ENCODE measurements around the gene CCDC9B. TPM values are rescaled to one million over a fixed set of nuclear protein-coding genes. Genes with fewer than 3 reads are reported as not detected.

CCDC9B gene
- total and polyA plus RNA-seq, 2 of the 4 experiments (the other 2 are of a cell fraction) = 19.7 to 30.9 TPM

DNA sequence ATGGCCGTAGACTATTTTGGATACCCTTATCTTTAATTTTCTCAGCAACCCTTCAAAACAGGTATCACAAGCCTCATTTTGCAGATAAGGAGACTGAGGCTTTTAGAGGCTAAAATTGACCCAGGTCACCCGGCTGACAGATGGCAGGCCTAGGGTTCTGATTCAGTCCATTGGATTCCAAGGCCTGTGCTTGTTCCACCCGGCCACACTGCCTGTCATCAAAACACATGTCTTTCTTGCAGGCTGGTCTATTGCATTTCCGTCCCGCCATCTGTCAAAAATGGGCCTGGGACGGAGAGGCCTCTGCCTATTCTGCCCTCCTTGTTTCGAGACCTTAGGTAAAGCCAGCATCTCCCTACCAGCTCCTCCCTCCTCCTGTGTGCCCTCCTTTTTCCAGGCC lies 9.1 kb downstream of the CCDC9B start:
- ChIA-PET CTCF (interaction anchor here (1.1 kb wide), 1 partner anchor 13 kb away, joined by 3 read pairs; no protein-coding TSS in a partner anchor), POLR2A (ENCODE audit: unreplicated experiment) (interaction anchor here (0.6 to 1.0 kb wide), 3 partner anchors 9 to 32 kb away, joined by 3 to 8 read pairs (median 4); partner anchors contain the start of genes CCDC9B and DISP2)
- Histone ChIP-seq H3K36me3 (ENCODE audit: control insufficient read depth, insufficient read depth, low read length) (peaks cover 7% of the 10 kb centered on the region), H3K23ac (ENCODE audit: low read depth, low read length) (0 out of 2 replicates have a peak overlapping the region, but pooled peaks have one; percentile 18), H4K5ac (ENCODE audit: low read depth, low read length) (no peak overlapping the region), H3K18ac (ENCODE audit: low read depth, low read length) (no peak overlapping the region), H2BK120ac (ENCODE audit: low read depth, low read length) (no peak overlapping the region), H4K20me1 (ENCODE audit: insufficient read depth, low read length) (peaks cover 3% of the 10 kb centered on the region; the same call in 1 of the 2 replicates), H3K4me2 (ENCODE audit: low read depth, low read length) (no peak overlapping the region), H3K4ac (ENCODE audit: low read depth, low read length) (no peak overlapping the region), H3K14ac (replicated peaks; ENCODE audit: low read depth, low read length) (no peak overlapping the region), H2BK15ac (ENCODE audit: low read depth, low read length) (no peak overlapping the region), H2BK20ac (ENCODE audit: low read depth, low read length) (no peak overlapping the region), H2AFZ (replicated peaks; ENCODE audit: low read length, poor library complexity) (no peak overlapping the region), H3K27me3 (ENCODE audit: control insufficient read depth, insufficient read depth, low read length) (no peaks in the 10 kb centered on the region), H4K8ac (ENCODE audit: low read depth in 2 of 2, low read length in 2 of 2) (no peak overlapping the region), H3K4me1 (ENCODE audit: control insufficient read depth, insufficient read depth, low read length) (peaks cover 45% of the 10 kb centered on the region), H3K9me3 (ENCODE audit: control insufficient read depth, insufficient read depth, low read length) (no peaks in the 10 kb centered on the region), H4K91ac (ENCODE audit: insufficient read depth, low read depth, low read length) (no peak overlapping the region), H3K9ac (ENCODE audit: low read depth, low read length) (no peak overlapping the region), H3K4me3 (ENCODE audit: insufficient read depth, low read depth, low read length) (no peak overlapping the region), H3K79me1 (ENCODE audit: low read depth in 1 of 2, low read length in 2 of 2) (peaks cover 19 to 76% of the 10 kb centered on the region in 2 experiments), H3K9me1 (ENCODE audit: insufficient read depth, low read length) (peaks cover 39% of the 10 kb centered on the region), H2BK5ac (ENCODE audit: low read depth, low read length, poor library complexity, severe bottlenecking) (peak overlapping the region; percentile 14), H2AK9ac (replicated peaks; ENCODE audit: low read depth, low read length, poor library complexity) (no peak overlapping the region), H2AK5ac (ENCODE audit: low read depth, low read length) (peak overlapping the region; percentile 8; the same call in 1 of the 2 replicates), H3K27ac (ENCODE audit: insufficient read depth, low read length) (no peak overlapping the region), H3K56ac (ENCODE audit: extremely low read depth, insufficient read depth, low read length) (no peak overlapping the region)
- ATAC-seq (ENCODE audit: low read depth) (no peak), DNase-seq (no peak)
- dilution Hi-C loops (cut with HindIII; ENCODE audit: low sequenced_read_pairs, unreplicated experiment) (no loop called here), in situ Hi-C loops (cut with MboI; ENCODE audit: low sequenced_read_pairs) (no loop called here), intact Hi-C loops (cut with micrococcal nuclease) (no loop called here)
- 86% methylated on average over 1 of the region's 7 CpGs; no CpG with 5 or more reads in 1 of the 2 experiments for WGBS, 2 experiments (ENCODE audit: extremely low coverage in 2 of 2, insufficient read length in 1 of 2)
- BruUV-seq (replicated peaks) = no TSS peak
- TF ChIP-seq ELK1 (IDR thresholded peaks at IDR 0.05; ENCODE audit: borderline replicate concordance, low read depth, low read length) (no peak), BHLHE40 (IDR thresholded peaks at IDR 0.05; ENCODE audit: low read depth, low read length) (no peak), MAZ (IDR thresholded peaks at IDR 0.05; ENCODE audit: borderline replicate concordance, low read depth, low read length) (no peak), RCOR1 (IDR thresholded peaks at IDR 0.05; ENCODE audit: insufficient replicate concordance, low read length) (no peak), POLR2A (IDR thresholded peaks at IDR 0.05; ENCODE audit: low read depth, low read length) (no peak), MAFK (IDR thresholded peaks at IDR 0.05; ENCODE audit: low read depth, low read length) (no peak), FOS (IDR thresholded peaks at IDR 0.05; ENCODE audit: low read depth, low read length) (no peak), SMC3 (IDR thresholded peaks at IDR 0.05; ENCODE audit: low read depth, low read length) (no peak), RAD21 (IDR thresholded peaks at IDR 0.05; ENCODE audit: low read length) (no peak), MXI1 (IDR thresholded peaks at IDR 0.05; ENCODE audit: borderline replicate concordance, low read depth, low read length) (no peak), CEBPB (IDR thresholded peaks at IDR 0.05; ENCODE audit: low read depth, low read length) (no peak), RFX5 (IDR thresholded peaks at IDR 0.05; ENCODE audit: low read depth, low read length) (no peak), CHD1 (IDR thresholded peaks at IDR 0.05; ENCODE audit: low read depth, low read length) (no peak), CTCF (conservative IDR thresholded peaks at IDR 0.05; ENCODE audit: low read depth, low read length) (no peak), NFE2L2 (IDR thresholded peaks at IDR 0.05; ENCODE audit: low read depth, low read length) (no peak)
- TF ChIP-seq, protein P1, sequence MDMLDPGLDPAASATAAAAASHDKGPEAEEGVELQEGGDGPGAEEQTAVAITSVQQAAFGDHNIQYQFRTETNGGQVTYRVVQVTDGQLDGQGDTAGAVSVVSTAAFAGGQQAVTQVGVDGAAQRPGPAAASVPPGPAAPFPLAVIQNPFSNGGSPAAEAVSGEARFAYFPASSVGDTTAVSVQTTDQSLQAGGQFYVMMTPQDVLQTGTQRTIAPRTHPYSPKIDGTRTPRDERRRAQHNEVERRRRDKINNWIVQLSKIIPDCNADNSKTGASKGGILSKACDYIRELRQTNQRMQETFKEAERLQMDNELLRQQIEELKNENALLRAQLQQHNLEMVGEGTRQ (IDR thresholded peaks at IDR 0.05; ENCODE audit: low read depth, low read length) = no peak

All from IMR-90 (cell line).